ENCODE results near the gene RPRM. TPM values are rescaled to one million over a fixed set of nuclear protein-coding genes. Genes with fewer than 3 reads are reported as not detected.

RPRM gene
- total RNA-seq, 1 donor from 2014 or later: 0.26 TPM

DNA sequence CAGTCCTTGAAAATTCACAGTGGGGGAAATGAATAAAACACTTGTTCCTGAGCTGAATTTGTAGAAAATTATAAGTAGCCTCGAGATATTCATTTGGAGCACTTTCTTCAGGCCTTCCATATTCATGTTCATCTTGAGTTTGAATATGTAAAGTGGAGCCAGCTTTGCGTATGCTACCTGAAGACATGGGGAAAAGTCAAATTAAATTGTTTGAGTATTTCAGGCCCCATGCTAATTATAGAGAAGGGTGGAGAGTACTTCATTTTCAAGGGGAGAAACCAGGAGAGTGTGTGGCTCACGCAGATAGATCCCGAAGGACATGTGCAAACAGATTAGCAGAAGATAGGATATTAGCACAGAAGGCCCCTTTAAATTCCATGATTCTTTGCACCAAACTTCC, 7.7 kb downstream of the RPRM start:
- DNase-seq (no peak), ATAC-seq (no peak)
- TF ChIP-seq, protein P1, sequence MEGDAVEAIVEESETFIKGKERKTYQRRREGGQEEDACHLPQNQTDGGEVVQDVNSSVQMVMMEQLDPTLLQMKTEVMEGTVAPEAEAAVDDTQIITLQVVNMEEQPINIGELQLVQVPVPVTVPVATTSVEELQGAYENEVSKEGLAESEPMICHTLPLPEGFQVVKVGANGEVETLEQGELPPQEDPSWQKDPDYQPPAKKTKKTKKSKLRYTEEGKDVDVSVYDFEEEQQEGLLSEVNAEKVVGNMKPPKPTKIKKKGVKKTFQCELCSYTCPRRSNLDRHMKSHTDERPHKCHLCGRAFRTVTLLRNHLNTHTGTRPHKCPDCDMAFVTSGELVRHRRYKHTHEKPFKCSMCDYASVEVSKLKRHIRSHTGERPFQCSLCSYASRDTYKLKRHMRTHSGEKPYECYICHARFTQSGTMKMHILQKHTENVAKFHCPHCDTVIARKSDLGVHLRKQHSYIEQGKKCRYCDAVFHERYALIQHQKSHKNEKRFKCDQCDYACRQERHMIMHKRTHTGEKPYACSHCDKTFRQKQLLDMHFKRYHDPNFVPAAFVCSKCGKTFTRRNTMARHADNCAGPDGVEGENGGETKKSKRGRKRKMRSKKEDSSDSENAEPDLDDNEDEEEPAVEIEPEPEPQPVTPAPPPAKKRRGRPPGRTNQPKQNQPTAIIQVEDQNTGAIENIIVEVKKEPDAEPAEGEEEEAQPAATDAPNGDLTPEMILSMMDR (IDR thresholded peaks at IDR 0.05): no peak
- intact Hi-C loops (cut with DNase I): no loop called here
- H3K9me3 ChIP-seq: no peaks in the 10 kb centered on the region
- no peak overlapping the region for H3K27ac ChIP-seq
- H3K4me1 ChIP-seq: no peaks in the 10 kb centered on the region
- H3K36me3 ChIP-seq: no peaks in the 10 kb centered on the region
- H3K27me3 ChIP-seq: peaks cover under 1% of the 10 kb centered on the region
- no peak overlapping the region for H3K4me3 ChIP-seq

DNA sequence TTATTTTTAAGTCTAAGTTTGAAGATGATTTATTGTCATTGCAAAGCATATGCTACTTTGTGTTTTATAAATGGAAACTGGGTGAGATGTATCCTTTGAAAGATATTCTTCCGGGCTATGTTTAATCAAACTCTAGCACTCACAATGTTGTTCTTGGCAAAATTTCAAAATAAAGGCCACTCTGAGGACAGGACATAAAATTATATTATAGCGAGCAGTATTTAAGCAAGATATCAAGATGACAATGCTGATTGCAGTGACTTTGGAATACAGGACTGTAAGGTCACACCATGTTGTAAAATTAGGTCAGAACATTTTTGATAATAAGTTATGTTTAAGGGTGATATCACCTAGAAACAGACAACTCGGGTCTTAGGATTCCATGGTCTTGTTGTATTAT, 14.2 kb downstream of the RPRM start:
- Histone ChIP-seq H3K4me3 (no peak overlapping the region), H3K27me3 (no peaks in the 10 kb centered on the region), H3K27ac (no peak overlapping the region), H3K9me3 (no peaks in the 10 kb centered on the region), H3K36me3 (no peaks in the 10 kb centered on the region), H3K4me1 (no peaks in the 10 kb centered on the region)
- no peak for ATAC-seq
- intact Hi-C loops (cut with DNase I): no loop called here
- no peak for DNase-seq
- TF ChIP-seq, protein P1 (IDR thresholded peaks at IDR 0.05): no peak

DNA sequence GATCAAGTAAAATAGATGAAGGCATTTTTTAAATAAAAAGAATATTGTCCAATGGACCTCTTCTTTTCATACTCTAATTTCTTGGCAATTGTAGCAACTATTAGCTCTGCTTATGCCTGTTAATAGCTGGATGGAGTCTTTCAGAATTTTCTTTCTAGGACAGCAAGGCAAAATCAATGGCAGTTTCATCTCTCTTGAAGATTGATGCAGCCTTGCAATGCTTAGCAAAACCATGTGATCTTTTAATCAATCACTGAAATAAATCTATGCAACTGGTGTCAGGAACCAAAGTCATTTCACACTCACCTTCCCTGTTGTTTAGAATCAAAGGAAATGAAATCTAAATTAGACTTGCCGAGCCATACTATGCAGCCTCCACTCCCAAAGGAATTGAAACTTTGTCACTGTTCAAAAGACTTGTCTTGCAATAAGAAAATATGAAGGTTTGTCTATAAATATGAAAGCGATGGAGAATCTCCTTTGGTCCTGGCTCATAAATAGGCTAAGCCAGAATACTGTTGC, 16.2 kb downstream of the RPRM start:
- DNase-seq (no peak), ATAC-seq (no peak)
- no peak overlapping the region for H3K4me3 ChIP-seq
- H3K27me3 ChIP-seq: no peaks in the 10 kb centered on the region
- no peak overlapping the region for H3K27ac ChIP-seq
- H3K36me3 ChIP-seq: no peaks in the 10 kb centered on the region
- intact Hi-C loops (cut with DNase I): no loop called here
- no peaks in the 10 kb centered on the region for H3K9me3 ChIP-seq
- TF ChIP-seq, protein P1 (IDR thresholded peaks at IDR 0.05): no peak
- H3K4me1 ChIP-seq: no peaks in the 10 kb centered on the region

DNA sequence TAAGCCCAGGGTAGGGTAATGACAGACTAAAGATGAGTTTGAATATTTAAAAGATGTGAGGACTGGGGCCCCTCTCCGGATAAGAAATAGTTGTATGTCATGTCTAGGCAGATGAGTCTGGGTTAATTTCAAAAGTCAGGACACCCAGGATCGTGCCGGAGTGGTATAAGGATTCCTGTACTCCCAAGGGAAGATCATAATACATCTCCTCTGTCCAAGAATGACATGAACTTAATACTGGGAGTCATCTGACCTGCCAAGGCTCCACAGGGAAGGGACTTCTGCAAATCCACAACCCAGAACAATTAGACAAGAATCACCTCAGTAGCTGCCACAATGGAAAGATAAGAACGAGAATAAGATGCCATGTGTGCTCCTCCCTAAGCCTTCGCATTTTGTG, 17.1 kb downstream of the RPRM start:
- DNase-seq (no peak), ATAC-seq (no peak)
- no peaks in the 10 kb centered on the region for H3K9me3 ChIP-seq
- intact Hi-C loops (cut with DNase I): no loop called here
- no peaks in the 10 kb centered on the region for H3K4me1 ChIP-seq
- H3K36me3 ChIP-seq: no peaks in the 10 kb centered on the region
- no peak overlapping the region for H3K4me3 ChIP-seq
- H3K27me3 ChIP-seq: no peaks in the 10 kb centered on the region
- TF ChIP-seq, protein P1 (IDR thresholded peaks at IDR 0.05): no peak
- no peak overlapping the region for H3K27ac ChIP-seq

DNA sequence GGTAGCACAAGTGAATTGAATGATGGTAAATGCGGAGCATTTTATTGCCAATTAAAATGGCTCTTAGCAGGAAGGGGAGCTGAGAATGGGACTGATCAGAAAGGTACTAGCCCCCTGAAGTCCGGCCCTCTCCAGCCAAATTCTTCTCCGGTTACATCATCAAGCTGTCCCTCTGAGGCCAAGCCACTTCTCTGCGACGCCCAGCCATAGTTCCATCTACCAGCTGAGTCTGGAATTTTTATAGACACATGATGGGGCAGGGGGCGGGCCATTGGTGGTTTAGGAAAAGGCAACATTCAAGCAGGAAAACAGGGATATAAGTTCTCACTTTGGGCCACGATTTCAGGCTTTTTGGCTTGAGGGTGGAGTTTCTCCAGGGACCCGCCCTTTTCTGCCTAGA, 22.7 kb downstream of the RPRM start:
- ATAC-seq (no peak), DNase-seq (no peak)
- no peaks in the 10 kb centered on the region for H3K27me3 ChIP-seq
- TF ChIP-seq, protein P1 (IDR thresholded peaks at IDR 0.05): no peak
- no peak overlapping the region for H3K27ac ChIP-seq
- no peaks in the 10 kb centered on the region for H3K36me3 ChIP-seq
- H3K9me3 ChIP-seq: no peaks in the 10 kb centered on the region
- no peak overlapping the region for H3K4me3 ChIP-seq
- intact Hi-C loops (cut with DNase I): no loop called here
- H3K4me1 ChIP-seq: no peaks in the 10 kb centered on the region

DNA sequence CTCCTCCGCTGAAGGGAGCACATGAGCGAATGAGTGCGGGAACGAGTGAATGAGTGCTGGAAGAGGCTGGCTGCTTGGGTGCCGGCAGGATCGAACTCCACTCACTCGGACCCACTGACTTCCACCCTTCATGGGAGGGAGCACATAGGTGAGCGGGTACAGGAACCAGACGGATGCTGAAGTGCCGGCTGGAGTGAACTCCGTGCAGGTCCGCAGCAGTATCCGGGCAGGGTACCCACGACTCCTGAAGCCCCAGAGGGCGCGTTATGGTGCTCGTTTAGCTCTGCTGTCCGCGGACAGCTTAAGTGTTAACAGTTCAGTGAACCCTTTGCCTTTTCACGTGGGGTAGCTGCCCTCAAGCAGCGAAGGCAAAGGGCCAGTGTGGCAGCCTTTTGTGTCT, 23.2 kb downstream of the RPRM start:
- Histone ChIP-seq H3K4me1 (no peaks in the 10 kb centered on the region), H3K27ac (no peak overlapping the region), H3K27me3 (no peaks in the 10 kb centered on the region), H3K9me3 (no peaks in the 10 kb centered on the region), H3K36me3 (no peaks in the 10 kb centered on the region), H3K4me3 (no peak overlapping the region)
- TF ChIP-seq, protein P1 (IDR thresholded peaks at IDR 0.05): no peak
- intact Hi-C loops (cut with DNase I): no loop called here
- DNase-seq: peak; percentile 56
- ATAC-seq: peak; percentile 19
